ENCODE measurements around the gene CLEC10A.
"Not testable (repeated sequence)": the region's sequence is repeated elsewhere in the genome, so short reads cannot be mapped to it uniquely, and the experiment has no call there.

GRCh38 chr17:7046725-7047397 lies 33.2 kb downstream of the CLEC10A start:
- TF ChIP-seq POLR2A (IDR thresholded peaks at IDR 0.05; ENCODE audit: low read depth); CTCF (IDR thresholded peaks at IDR 0.05): not testable (repeated sequence)
